Osteocyte (in vitro differentiated cells): Measurements from ENCODE around the gene MSL2. TPM values are rescaled to one million over a fixed set of nuclear protein-coding genes. Genes with fewer than 3 reads are reported as not detected.
"Not testable (repeated sequence)": the region's sequence is repeated elsewhere in the genome, so short reads cannot be mapped to it uniquely, and the experiment has no call there.

Experiments used
- DNase-seq: peaks from one replicate; pipeline ENCODE4 v3.0.0; 2021; ENCODE audit warnings: mixed read lengths; ENCODE audit not compliant: unreplicated experiment; ENCODE audit errors: extremely low spot score
- H3K27ac Mint-ChIP-seq: one replicate; pipeline ENCODE4 v1.8.0; 2021; ENCODE audit warnings: mild to moderate bottlenecking, mixed read lengths; ENCODE audit not compliant: unreplicated experiment
- H3K27me3 Mint-ChIP-seq: one replicate; pipeline ENCODE4 v1.8.0; 2021; ENCODE audit warnings: mixed read lengths; ENCODE audit not compliant: unreplicated experiment
- H3K36me3 Mint-ChIP-seq: one replicate; pipeline ENCODE4 v1.8.0; 2021; ENCODE audit warnings: mixed read lengths; ENCODE audit not compliant: unreplicated experiment
- H3K4me1 Mint-ChIP-seq: one replicate; pipeline ENCODE4 v1.8.0; 2021; ENCODE audit warnings: mixed read lengths; ENCODE audit not compliant: unreplicated experiment
- H3K4me3 Mint-ChIP-seq: one replicate; pipeline ENCODE4 v1.8.0; 2021; ENCODE audit warnings: mild to moderate bottlenecking, moderate library complexity, mixed read lengths; ENCODE audit not compliant: unreplicated experiment
- H3K9me3 Mint-ChIP-seq: one replicate; pipeline ENCODE4 v1.8.0; 2021; ENCODE audit warnings: mixed read lengths; ENCODE audit not compliant: unreplicated experiment
- CTCF ChIP-seq: fragments of 200-600 bp; sonication (generic); IDR thresholded peaks from 2 replicates; pipeline ENCODE4 v1.5.0; 2021; ENCODE audit warnings: antibody characterized with exemption, mild to moderate bottlenecking, moderate library complexity
- total RNA-seq: library from RNA; stranded (reverse); gene quantifications from 2 replicates; pipeline ENCODE4 v1.2.1, GENCODE V29; 2021

Gene MSL2
- total RNA-seq, 1 donor from 2014 or later, result 28.9 TPM

GRCh38 chr3:136134091-136134490, 62.0 kb downstream of the MSL2 start:
- Mint-ChIP-seq H3K27ac (no peak overlapping the region), H3K36me3 (peaks cover 1% of the 10 kb centered on the region), H3K9me3 (no peaks in the 10 kb centered on the region), H3K27me3 (no peaks in the 10 kb centered on the region), H3K4me1 (no peaks in the 10 kb centered on the region), H3K4me3 (no peak overlapping the region)
- no peak for TF ChIP-seq CTCF
- no peak for DNase-seq

DNA sequence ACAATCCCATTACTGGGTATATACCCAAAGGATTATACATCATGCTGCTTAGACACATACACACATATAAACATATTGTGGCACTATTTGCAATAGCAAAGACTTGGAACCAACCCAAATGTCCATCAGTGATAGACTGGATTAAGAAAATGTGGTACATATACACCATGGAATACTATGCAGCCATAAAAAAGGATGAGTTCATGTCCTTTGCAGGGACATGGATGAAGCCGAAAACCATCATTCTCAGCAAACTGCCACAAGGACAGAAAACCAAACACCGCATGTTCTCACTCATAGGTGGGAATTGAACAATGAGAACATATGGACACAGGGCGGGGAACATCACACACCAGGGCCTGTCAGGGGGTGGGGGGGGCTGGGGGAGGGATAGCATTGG, 64.5 kb downstream of the MSL2 start:
- DNase-seq, result not testable (repeated sequence)
- peaks cover 12% of the 10 kb centered on the region for H3K36me3 Mint-ChIP-seq

DNA sequence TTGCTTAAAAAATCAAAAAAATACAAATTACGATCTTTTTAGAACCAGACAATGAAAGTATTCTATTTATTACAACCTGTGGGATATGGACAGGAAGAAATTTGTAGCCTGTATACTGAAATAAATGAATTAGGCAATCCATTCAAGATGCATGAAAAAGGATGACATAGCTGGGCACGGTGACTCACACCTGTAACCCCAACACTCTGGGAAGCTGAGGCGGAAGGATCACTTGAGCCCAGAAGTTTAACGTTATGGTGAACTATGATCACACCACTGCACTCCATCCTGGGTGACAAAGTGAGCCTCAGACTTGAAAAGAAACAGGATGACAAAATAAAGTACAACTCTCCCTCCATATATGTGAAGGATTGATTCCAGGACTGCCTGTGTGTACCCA, 74.1 kb downstream of the MSL2 start:
- Mint-ChIP-seq H3K27me3 (no peaks in the 10 kb centered on the region), H3K36me3 (peaks cover 30% of the 10 kb centered on the region), H3K9me3 (peaks cover 6% of the 10 kb centered on the region), H3K4me1 (peaks cover 3% of the 10 kb centered on the region), H3K4me3 (no peak overlapping the region), H3K27ac (no peak overlapping the region)
- no peak for DNase-seq
- no peak for TF ChIP-seq CTCF

More for the DNA sequence above, 64.5 kb downstream of the MSL2 start:
- H3K27me3 Mint-ChIP-seq, H3K4me3 Mint-ChIP-seq, H3K4me1 Mint-ChIP-seq, H3K27ac Mint-ChIP-seq: not testable (repeated sequence)
- H3K9me3 Mint-ChIP-seq, result peaks cover 15% of the 10 kb centered on the region

GRCh38 chr3:136120373-136121348, 75.5 kb downstream of the MSL2 start:
- Mint-ChIP-seq H3K27me3 (no peaks in the 10 kb centered on the region), H3K4me3 (no peak overlapping the region), H3K36me3 (peaks cover 32% of the 10 kb centered on the region), H3K4me1 (peaks cover 3% of the 10 kb centered on the region), H3K9me3 (peaks cover 19% of the 10 kb centered on the region), H3K27ac (no peak overlapping the region)
- no peak for DNase-seq
- TF ChIP-seq CTCF, result no peak

GRCh38 chr3:136119783-136120182, 76.4 kb downstream of the MSL2 start:
- H3K27me3 Mint-ChIP-seq, DNase-seq, H3K27ac Mint-ChIP-seq, H3K4me3 Mint-ChIP-seq, H3K4me1 Mint-ChIP-seq: not testable (repeated sequence)
- Mint-ChIP-seq H3K9me3 (peaks cover 24% of the 10 kb centered on the region), H3K36me3 (peaks cover 28% of the 10 kb centered on the region)

GRCh38 chr3:136119332-136119731, 76.8 kb downstream of the MSL2 start:
- H3K27ac Mint-ChIP-seq, H3K27me3 Mint-ChIP-seq, H3K4me1 Mint-ChIP-seq, H3K4me3 Mint-ChIP-seq, DNase-seq: not testable (repeated sequence)
- Mint-ChIP-seq H3K36me3 (peaks cover 25% of the 10 kb centered on the region), H3K9me3 (peaks cover 24% of the 10 kb centered on the region)
